GM21526 (cell line): Measurements from ENCODE around the gene EPC1.
"Not testable (repeated sequence)": the region's sequence is repeated elsewhere in the genome, so short reads cannot be mapped to it uniquely, and the experiment has no call there.

Experiments used
- ATAC-seq: cut with Tn5 transposase; IDR thresholded peaks from one replicate; pipeline ENCODE4 v1.9.1; 2021; ENCODE audit warnings: moderate library complexity; ENCODE audit not compliant: unreplicated experiment, low FRiP score

Gene EPC1

GRCh38 chr10:32346551-32347362, at the start of gene EPC1:
Gene EPC1 (minus strand): TSS chr10:32347158. CDS start chr10:32346915, 243 bp downstream.
- peak; percentile 61 for ATAC-seq

- ATAC-seq: no peak
Observed at GRCh38 chr10:32393911-32394310, 47.0 kb upstream of the EPC1 start.

- not testable (repeated sequence) for ATAC-seq
Observed at GRCh38 chr10:32392284-32392683, 45.3 kb upstream of the EPC1 start.

- no peak for ATAC-seq
Observed at GRCh38 chr10:32390193-32390592, 43.2 kb upstream of the EPC1 start.

DNA sequence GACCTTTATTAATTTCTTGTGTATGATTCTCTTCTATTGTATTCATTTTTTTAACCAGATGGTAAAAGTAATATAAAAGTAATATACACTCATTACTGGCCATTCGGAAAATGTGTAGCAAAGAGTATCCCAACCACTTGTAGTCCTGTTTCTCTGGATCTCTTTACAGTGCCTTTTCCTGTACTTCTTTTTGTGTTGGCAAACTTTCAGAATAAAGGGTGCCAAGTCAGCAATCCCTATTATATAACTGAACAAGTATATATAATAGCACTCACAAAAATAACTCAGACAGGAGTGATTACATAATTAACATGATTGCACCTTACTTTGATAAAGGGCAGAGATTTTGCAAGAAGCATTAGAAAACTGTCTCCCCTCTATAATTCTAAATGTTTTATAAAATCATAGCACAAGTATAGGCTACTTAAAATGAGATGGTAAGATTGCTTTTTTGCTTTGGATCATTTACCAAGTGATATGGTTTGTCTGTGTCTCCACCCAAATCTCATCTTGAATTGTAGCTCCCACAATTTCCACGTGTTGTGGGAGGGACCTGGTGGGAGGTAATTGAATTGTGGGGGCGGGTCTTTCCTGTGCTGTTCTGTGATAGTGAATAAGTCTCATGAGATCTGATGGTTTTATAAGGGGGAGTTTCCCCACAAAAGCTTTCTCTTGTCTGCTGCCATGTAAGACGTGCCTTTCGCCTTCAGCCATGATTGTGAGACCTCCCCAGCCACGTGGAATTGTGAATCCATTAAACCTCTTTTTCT, 41.5 kb upstream of the EPC1 start:
- ATAC-seq: no peak

DNA sequence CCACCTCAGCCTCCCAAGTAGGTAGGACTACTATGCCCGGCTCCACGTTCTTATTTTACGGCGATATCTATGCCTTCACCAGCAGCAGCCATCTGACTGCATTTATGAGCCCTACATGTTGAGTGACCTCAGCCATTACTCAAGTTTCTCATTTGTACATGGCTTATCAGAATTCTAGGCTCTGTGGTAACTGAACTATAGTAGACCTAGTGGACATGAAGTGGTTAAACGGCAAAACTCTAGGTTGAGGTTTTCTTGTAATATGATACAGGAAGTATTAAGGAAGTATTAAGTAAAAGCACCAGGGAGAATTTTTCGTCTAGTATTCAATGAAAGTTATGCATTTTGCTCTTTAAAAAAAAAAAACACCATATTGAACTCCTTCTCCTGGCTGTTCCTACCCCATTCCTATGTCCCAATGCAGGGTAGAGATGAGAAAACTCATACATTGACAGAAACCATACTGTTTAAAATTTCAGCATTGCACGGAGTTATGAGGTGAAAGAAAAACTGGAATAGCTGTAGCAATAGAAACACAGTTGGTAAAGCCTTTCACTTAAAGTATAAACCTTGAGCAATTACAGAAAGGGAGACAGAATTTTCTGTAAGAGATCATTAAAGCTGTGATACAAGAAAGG, 39.8 kb upstream of the EPC1 start:
- no peak for ATAC-seq

DNA sequence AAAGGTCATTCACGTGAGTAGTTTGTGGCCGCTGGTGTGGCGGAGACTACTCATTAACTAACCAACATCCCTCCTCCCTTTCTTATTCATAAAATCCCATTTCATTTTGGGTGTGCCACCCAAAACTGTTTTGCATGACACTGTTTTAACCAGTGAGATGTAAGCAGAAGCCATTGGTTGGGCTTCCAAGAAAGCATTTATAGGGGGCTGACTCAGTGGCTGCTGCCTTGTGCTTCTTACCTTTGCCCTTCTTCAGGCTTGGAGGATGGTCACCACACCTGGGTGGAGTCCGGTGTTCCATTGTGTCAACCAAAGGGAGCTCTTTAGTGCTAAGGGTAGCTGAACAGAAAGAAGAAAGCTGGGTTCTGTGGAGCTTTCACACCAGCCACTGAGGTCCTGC, 37.2 kb upstream of the EPC1 start:
- no peak for ATAC-seq

- no peak for ATAC-seq
Observed at GRCh38 chr10:32381165-32381564, 34.2 kb upstream of the EPC1 start.

DNA sequence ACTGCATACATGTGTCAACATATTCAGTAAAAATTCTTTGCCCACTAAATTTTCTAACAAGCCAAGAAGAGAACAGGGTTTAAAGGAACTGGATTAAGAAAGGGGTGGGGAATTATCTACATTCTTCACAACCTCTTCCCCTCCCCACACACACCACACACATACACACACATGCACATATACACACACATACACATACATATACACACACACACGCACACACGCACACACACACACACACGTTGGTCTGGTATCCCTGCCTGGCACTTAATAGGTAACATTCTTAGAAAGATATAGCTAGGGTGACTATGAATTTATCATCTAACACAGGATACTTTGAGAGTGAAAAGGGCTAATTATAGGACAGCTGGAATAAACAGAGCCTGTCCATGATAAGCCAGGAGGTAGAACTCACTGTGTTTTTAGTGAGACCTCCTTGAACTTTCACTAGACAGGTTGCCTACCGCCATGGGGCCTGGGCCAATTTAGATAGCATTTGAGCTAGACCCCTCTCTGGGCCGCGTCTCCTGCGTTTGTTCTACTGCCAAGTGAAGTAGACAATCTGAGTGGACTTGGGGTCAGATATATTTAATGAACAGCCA, 33.1 kb upstream of the EPC1 start:
- no peak for ATAC-seq

- no peak for ATAC-seq
Observed at GRCh38 chr10:32379318-32379949, 32.5 kb upstream of the EPC1 start.

DNA sequence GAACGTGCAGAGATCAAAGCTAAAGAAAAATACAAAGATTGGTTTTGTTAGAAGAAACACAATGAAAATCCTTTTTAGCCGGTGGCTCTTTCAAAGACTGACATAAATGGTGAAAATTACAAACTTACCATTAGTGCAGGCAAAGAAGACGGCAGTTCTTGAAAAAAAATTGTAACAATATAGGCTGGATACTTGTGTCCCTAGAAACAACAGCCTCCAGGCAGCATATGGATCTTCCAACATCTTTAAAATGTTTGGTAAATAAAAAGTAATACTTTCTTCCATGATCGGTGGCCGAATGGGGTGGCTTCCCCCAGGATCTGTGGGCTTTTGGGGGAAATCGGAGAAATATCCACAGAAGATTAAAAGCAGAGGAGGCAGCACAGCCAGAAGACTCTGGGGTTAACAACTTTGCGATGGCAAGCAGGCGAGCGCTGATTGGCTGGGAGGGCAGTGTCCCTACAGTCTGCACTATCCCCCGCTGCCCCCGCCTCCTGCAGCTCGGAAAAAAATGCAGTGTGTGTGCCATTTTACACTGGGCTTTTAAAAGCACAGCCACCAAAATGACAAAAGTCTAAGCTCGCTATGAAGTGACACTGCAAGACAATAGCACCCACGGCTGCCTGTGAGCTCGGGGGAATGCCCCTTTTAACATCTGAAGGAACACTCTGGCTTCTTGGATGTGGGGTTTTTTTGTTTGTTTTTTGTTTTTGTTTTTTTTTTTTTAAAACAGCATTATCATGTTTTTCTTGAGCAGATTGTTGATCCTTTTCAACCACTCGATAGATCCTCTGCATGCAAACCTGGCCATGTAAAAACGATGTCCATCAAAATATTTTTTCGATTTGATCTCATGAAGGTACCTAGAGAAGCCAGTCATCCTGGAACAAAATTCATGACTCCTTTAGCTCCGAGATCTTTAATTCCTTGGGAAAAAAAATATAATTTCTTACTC, 31.7 kb upstream of the EPC1 start:
- ATAC-seq: peak; percentile 88

DNA sequence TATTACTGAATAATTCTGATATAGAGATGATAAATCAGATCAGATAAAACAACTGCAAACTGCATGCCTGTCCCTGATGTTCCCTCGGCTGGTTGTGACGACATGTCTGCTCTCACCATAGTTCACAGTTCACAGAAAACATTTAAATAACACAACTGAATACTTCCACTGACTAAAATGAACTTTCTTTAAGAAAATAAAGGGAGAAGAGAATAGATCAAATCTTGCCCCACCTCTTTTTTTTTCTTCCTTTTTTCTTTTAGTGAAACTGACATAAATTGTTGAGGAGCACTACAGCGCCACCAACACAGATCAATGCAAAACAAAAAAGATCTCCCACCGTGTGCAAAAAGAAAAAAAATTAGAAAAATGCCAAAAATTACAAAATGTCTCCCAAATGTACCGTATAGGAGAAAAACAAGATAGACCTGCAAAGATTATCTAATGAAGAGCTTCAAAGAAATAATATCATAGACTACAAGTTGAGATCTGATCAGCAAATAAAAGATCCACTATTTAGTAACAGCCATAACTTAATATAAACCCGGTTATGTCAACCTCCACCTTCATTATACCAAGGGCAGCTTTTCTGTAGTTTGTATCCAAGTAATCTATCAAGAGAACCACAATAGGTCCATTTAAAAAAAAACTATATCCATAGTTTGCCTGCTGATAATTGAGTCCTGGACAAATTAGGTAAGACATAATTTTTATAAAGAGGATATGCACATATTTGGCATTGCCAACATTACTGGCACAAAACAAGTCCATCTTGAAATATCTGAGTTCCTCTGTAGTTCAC, 30.7 kb upstream of the EPC1 start:
- ATAC-seq: peak; percentile 38

GRCh38 chr10:32376771-32377170, 29.8 kb upstream of the EPC1 start:
- ATAC-seq: no peak

GRCh38 chr10:32376097-32376496, 29.1 kb upstream of the EPC1 start:
- no peak for ATAC-seq

DNA sequence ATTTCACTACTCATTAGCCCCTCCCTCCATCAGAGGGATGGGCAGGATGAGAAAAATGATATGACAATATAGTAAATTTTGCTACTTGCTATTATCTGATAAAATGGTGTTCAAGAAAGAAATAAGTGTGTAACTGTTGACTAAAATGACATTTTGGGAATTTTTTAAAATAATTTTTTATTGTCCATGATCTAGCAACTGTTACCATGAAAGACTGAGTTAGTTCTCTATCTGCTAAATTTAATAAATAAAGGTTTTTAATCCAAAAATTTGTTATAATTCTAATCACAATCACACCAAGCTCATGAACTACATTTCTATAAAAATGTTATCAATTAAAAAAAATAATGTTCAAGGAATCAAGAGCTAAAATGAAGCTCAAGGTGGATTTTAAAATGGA, 28.7 kb upstream of the EPC1 start:
- no peak for ATAC-seq

DNA sequence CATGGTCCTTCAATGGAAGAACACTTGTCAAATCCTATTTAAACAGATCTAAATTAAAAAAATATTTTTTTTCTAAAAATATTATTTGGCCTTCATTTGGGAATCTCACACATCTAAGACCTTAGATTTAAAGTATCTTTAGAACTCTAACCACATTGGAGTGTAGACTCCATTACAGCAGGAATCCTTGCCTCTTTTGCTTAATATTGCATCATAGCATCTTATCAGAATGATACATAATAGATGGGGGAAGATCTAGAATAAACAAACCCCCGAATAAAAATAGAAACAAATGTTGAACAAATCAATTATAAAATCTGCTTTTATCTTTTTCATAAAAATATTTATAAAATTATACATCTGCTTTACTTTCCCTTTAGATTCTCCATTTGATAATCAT, 27.6 kb upstream of the EPC1 start:
- ATAC-seq: no peak

DNA sequence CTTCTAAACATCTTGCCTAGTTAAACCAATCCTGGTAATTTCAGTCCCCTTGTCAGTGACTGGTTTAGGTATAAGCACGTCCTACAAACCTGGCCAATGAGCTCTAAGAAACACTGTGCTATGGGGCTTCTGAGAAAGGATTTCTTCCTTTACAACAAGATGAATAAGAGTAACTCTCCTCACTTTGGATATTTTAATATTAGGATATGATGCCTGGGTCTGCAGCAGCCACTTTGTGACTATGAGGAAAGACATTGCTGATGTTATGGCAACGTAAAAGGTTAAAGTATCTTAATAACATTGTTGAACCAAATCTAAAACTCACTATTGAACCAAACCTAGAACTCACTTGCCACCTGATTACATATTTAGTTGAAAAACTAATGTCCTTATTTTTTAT, 26.5 kb upstream of the EPC1 start:
- ATAC-seq: no peak

GRCh38 chr10:32373031-32373430, 26.1 kb upstream of the EPC1 start:
- ATAC-seq: no peak
